IMR-90 (cell line): Measurements from ENCODE around the gene GTF2F2. TPM values are rescaled to one million over a fixed set of nuclear protein-coding genes. Genes with fewer than 3 reads are reported as not detected.

ENCODE experiments used
- ATAC-seq: fragments of 200-7000 bp; cut with Tn5 transposase; 2 replicates; pipeline ENCODE4 v1.9.1; 2020; ENCODE audit warnings: low read depth, mild to moderate bottlenecking, moderate library complexity
- BruUV-seq: library from RNA; stranded (reverse); fragments of 400-500 nt; replicated peaks from 2 replicates; lab custom pipeline; 2021; lab: Mats Ljungman, UMichigan
- CTCF ChIA-PET: fragments of 300-600 bp; formaldehyde crosslinking; extraction: SDS; loops from one replicate; lab custom pipeline; 2021; ENCODE audit warnings: antibody characterized with exemption; lab: Yijun Ruan, JAX
- POLR2A ChIA-PET: fragments of 300-600 bp; sonication (Branson Sonifier 250); formaldehyde crosslinking; loops from one replicate; lab custom pipeline; 2022; ENCODE audit warnings: antibody characterized with exemption; ENCODE audit not compliant: unreplicated experiment; lab: Charles Lee
- DNase-seq: peaks from one replicate; pipeline ENCODE4 v3.0.0; 2013
- H2AFZ ChIP-seq: replicated peaks from 2 replicates; pipeline ENCODE3; 2013; ENCODE audit warnings: low read length, mild to moderate bottlenecking; ENCODE audit not compliant: poor library complexity
- H2AK5ac ChIP-seq: 2 replicates; pipeline ENCODE4 v1.6.1; 2013; ENCODE audit warnings: low read depth, low read length, inconsistent platforms
- H2AK9ac ChIP-seq: replicated peaks from 2 replicates; pipeline ENCODE3; 2013; ENCODE audit warnings: mild to moderate bottlenecking, low read depth, low read length, moderate library complexity; ENCODE audit not compliant: poor library complexity
- H2BK120ac ChIP-seq: 2 replicates; pipeline ENCODE4 v1.6.1; 2013; ENCODE audit warnings: low read depth, low read length, inconsistent platforms
- H2BK15ac ChIP-seq: 3 replicates; pipeline ENCODE4 v1.6.1; 2013; ENCODE audit warnings: low read depth, low read length, inconsistent platforms
- H2BK20ac ChIP-seq: 2 replicates; pipeline ENCODE4 v1.6.1; 2013; ENCODE audit warnings: low read depth, mild to moderate bottlenecking, inconsistent platforms, low read length, moderate library complexity
- H2BK5ac ChIP-seq: 2 replicates; pipeline ENCODE4 v1.6.1; 2013; ENCODE audit warnings: mild to moderate bottlenecking, low read depth, low read length, inconsistent platforms; ENCODE audit not compliant: poor library complexity, severe bottlenecking
- H3K14ac ChIP-seq: replicated peaks from 2 replicates; pipeline ENCODE4 v1.6.1; 2013; ENCODE audit warnings: low read depth, low read length, inconsistent platforms
- H3K18ac ChIP-seq: 2 replicates; pipeline ENCODE4 v1.6.1; 2013; ENCODE audit warnings: low read depth, low read length, control low read depth
- H3K23ac ChIP-seq: 2 replicates; pipeline ENCODE4 v1.6.1; 2013; ENCODE audit warnings: low read depth, low read length, inconsistent platforms
- H3K27ac ChIP-seq: 2 replicates; pipeline ENCODE4 v1.5.1; 2013; ENCODE audit warnings: mild to moderate bottlenecking, control low read depth, low read length; ENCODE audit not compliant: insufficient read depth
- H3K27me3 ChIP-seq: 2 replicates; pipeline ENCODE4 v1.6.1; 2013; ENCODE audit warnings: low read length; ENCODE audit not compliant: control insufficient read depth, insufficient read depth
- H3K36me3 ChIP-seq: 2 replicates; pipeline ENCODE4 v1.6.1; 2013; ENCODE audit warnings: low read length, mixed read lengths; ENCODE audit not compliant: control insufficient read depth, insufficient read depth
- H3K4ac ChIP-seq: 2 replicates; pipeline ENCODE4 v1.6.1; 2013; ENCODE audit warnings: low read depth, low read length, inconsistent platforms
- H3K4me1 ChIP-seq: 2 replicates; pipeline ENCODE4 v1.6.1; 2013; ENCODE audit warnings: low read length, mixed read lengths; ENCODE audit not compliant: control insufficient read depth, insufficient read depth
- H3K4me2 ChIP-seq: 2 replicates; pipeline ENCODE4 v1.6.1; 2013; ENCODE audit warnings: low read depth, mild to moderate bottlenecking, control low read depth, low read length, moderate library complexity
- H3K4me3 ChIP-seq: 2 replicates; pipeline ENCODE4 v1.5.1; 2013; ENCODE audit warnings: low read depth, mild to moderate bottlenecking, control low read depth, low read length, moderate library complexity; ENCODE audit not compliant: insufficient read depth
- H3K56ac ChIP-seq: 2 replicates; pipeline ENCODE4 v1.6.1; 2013; ENCODE audit warnings: low read length, inconsistent platforms; ENCODE audit not compliant: insufficient read depth; ENCODE audit errors: extremely low read depth
- H3K79me1 ChIP-seq, 2 experiments: 2 replicates each; pipeline ENCODE4 v1.6.1; 2013; ENCODE audit warnings: low read length in 2 of 2, inconsistent platforms in 1 of 2, low read depth in 1 of 2
- H3K9ac ChIP-seq: 2 replicates; pipeline ENCODE4 v1.6.1; 2013; ENCODE audit warnings: low read depth, low read length, control low read depth
- H3K9me1 ChIP-seq: 2 replicates; pipeline ENCODE4 v1.6.1; 2013; ENCODE audit warnings: low read length, inconsistent platforms; ENCODE audit not compliant: insufficient read depth
- H3K9me3 ChIP-seq: 2 replicates; pipeline ENCODE4 v1.6.1; 2013; ENCODE audit warnings: low read length; ENCODE audit not compliant: control insufficient read depth, insufficient read depth
- H4K20me1 ChIP-seq: 2 replicates; pipeline ENCODE4 v1.6.1; 2013; ENCODE audit warnings: low read length, inconsistent platforms; ENCODE audit not compliant: insufficient read depth
- H4K5ac ChIP-seq: 2 replicates; pipeline ENCODE4 v1.6.1; 2013; ENCODE audit warnings: mild to moderate bottlenecking, low read depth, low read length, control low read depth
- H4K8ac ChIP-seq, 2 experiments: 2 replicates each; pipeline ENCODE4 v1.6.1; 2013; ENCODE audit warnings: low read depth in 2 of 2, low read length in 2 of 2, control low read depth in 1 of 2, inconsistent platforms in 1 of 2
- H4K91ac ChIP-seq: 2 replicates; pipeline ENCODE4 v1.6.1; 2013; ENCODE audit warnings: low read depth, low read length, inconsistent platforms; ENCODE audit not compliant: insufficient read depth
- CHD1 ChIP-seq: IDR thresholded peaks from 2 replicates; pipeline ENCODE4 v1.6.1; 2012; ENCODE audit warnings: low read depth, low read length, improper control_type of control experiment
- ELK1 ChIP-seq: fragments of 150-350 bp; IDR thresholded peaks from 2 replicates; pipeline ENCODE4 v1.6.1; 2016; ENCODE audit warnings: low read depth, mild to moderate bottlenecking, low read length, moderate library complexity, borderline replicate concordance
- FOS ChIP-seq: fragments of 150-350 bp; IDR thresholded peaks from 2 replicates; pipeline ENCODE4 v1.6.1; 2016; ENCODE audit warnings: low read depth, low read length
- MAZ ChIP-seq: IDR thresholded peaks from 2 replicates; pipeline ENCODE4 v1.6.1; 2012; ENCODE audit warnings: low read depth, mild to moderate bottlenecking, low read length, improper control_type of control experiment, moderate library complexity, borderline replicate concordance
- MXI1 ChIP-seq: IDR thresholded peaks from 2 replicates; pipeline ENCODE4 v1.6.1; 2012; ENCODE audit warnings: low read depth, mild to moderate bottlenecking, low read length, moderate library complexity, borderline replicate concordance
- NFE2L2 ChIP-seq: fragments of 150-350 bp; IDR thresholded peaks from 2 replicates; pipeline ENCODE4 v1.6.1; 2016; ENCODE audit warnings: low read depth, mild to moderate bottlenecking, low read length
- POLR2A ChIP-seq: IDR thresholded peaks from 2 replicates; pipeline ENCODE4 v1.6.1; 2012; ENCODE audit warnings: mild to moderate bottlenecking, low read depth, low read length
- RAD21 ChIP-seq: IDR thresholded peaks from 2 replicates; pipeline ENCODE4 v1.6.1; 2012; ENCODE audit warnings: low read length, improper control_type of control experiment
- RCOR1 ChIP-seq: IDR thresholded peaks from 2 replicates; pipeline ENCODE4 v1.6.1; 2012; ENCODE audit warnings: mild to moderate bottlenecking, low read length, improper control_type of control experiment; ENCODE audit not compliant: insufficient replicate concordance
- RFX5 ChIP-seq: IDR thresholded peaks from 2 replicates; pipeline ENCODE4 v1.8.0; 2012; ENCODE audit warnings: low read depth, mild to moderate bottlenecking, low read length, moderate library complexity
- SMC3 ChIP-seq: fragments of 150-350 bp; IDR thresholded peaks from 2 replicates; pipeline ENCODE4 v1.6.1; 2016; ENCODE audit warnings: low read depth, mild to moderate bottlenecking, antibody characterized with exemption, low read length, moderate library complexity
- WGBS, 2 experiments: methylation state at CpG; one replicate each; pipeline versions ENCODE4 v1.1.5 to v1.1.7; 2013; ENCODE audit warnings: missing lambda C conversion rate in 2 of 2; ENCODE audit not compliant: insufficient read length in 1 of 2; ENCODE audit errors: extremely low coverage in 2 of 2; 5-methylcytosine and 5-hydroxymethylcytosine counted together
- dilution Hi-C: fragments of 300-500 bp; cut with HindIII; formaldehyde crosslinking; loops from one replicate; pipeline ENCODE4 v1.14.3; 2018; ENCODE audit warnings: low sequenced_read_pairs; ENCODE audit not compliant: unreplicated experiment
- in situ Hi-C: fragments of 300-500 bp; cut with MboI; formaldehyde crosslinking; loops from 3 replicates; pipeline ENCODE4 v1.14.3; 2019; ENCODE audit warnings: low sequenced_read_pairs, inconsistent platforms, mixed read lengths
- intact Hi-C: fragments of 100-400 bp; cut with micrococcal nuclease; formaldehyde crosslinking; loops from 2 replicates; pipeline ENCODE4 v1.10.0; 2022
- polyA plus RNA-seq, 3 experiments: library from polyadenylated mRNA; depleted of rRNA; stranded (reverse); fragments of >200 nt; gene quantifications; 2 replicates each; pipeline ENCODE4 v1.2.3, GENCODE V29; 2012; ENCODE audit warnings: low replicate concordance in 1 of 3
- total RNA-seq: library from RNA; depleted of rRNA; stranded (reverse); fragments of >200 nt; gene quantifications from 2 replicates; pipeline ENCODE4 v1.2.3, GENCODE V29; 2012
- TF ChIP-seq, protein P1 (sequence below): conservative IDR thresholded peaks from 2 replicates; pipeline ENCODE4 v1.5.1; 2012; ENCODE audit warnings: mild to moderate bottlenecking, low read depth, low read length, improper control_type of control experiment
- TF ChIP-seq, protein P2 (sequence below): fragments of 150-350 bp; IDR thresholded peaks from 2 replicates; pipeline ENCODE4 v1.6.1; 2017; ENCODE audit warnings: mild to moderate bottlenecking, antibody characterized with exemption, low read length, low read depth

GTF2F2 gene
- total and polyA plus RNA-seq, 2 of the 4 experiments (the other 2 are of a cell fraction) = 16.5 to 21.0 TPM

DNA sequence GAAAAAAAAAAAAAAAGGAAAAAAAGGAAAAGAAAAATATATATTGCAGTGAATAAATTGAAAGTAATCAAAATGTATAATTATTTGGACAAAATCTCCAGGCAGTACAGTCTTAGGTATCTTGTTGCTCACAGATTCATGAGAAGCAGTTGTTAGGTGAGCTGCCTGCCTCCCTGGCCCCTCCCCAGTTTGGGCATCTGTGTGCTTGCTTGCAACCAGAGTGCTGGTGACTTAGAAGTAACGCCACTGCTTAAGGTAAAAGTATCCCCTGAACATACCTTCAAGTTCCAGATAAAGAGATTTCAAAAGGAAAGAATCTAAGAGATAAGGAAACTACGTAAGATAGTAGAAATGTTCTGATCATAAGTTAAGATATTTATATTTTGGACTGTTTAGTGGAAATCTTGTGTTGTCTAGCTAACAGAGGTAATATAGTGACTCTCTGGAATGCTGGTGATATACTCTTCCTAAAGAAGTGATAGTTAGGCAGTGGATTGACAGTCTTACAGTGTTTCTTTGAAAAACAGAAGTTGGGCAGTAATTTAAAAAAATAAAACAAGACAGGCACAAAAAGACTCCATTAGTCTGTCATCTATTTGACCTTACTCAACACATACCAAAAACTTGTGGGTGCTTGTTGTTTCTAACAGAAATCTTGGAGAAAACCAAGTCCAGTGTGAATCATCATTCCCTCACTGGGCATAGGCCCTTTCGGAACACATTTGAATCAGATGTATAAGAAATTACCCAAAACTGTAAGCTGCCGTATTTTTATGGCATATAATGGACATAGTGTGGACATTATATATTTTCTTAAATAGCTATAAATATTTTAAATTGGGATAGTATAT is 118.9 kb downstream of the GTF2F2 start:
- Histone ChIP-seq H3K4ac (peak overlapping the region; percentile 28; the same call in 1 of the 2 replicates), H4K5ac (peak overlapping the region; percentile 70; the same call in 1 of the 2 replicates), H2AK9ac (no peak overlapping the region), H4K91ac (peak overlapping the region; percentile 39; the same call in 1 of the 2 replicates), H2BK20ac (no peak overlapping the region), H3K4me3 (no peak overlapping the region), H3K36me3 (no peaks in the 10 kb centered on the region), H4K8ac (peak overlapping the region in 1 of 2 experiments; percentile 50; a peak in 1 of 4 replicates), H3K23ac (no peak overlapping the region), H3K18ac (no peak overlapping the region; the same call in 1 of the 2 replicates), H2BK120ac (no peak overlapping the region), H3K27ac (no peak overlapping the region), H2BK5ac (peak overlapping the region; percentile 56), H3K4me2 (no peak overlapping the region), H3K27me3 (no peaks in the 10 kb centered on the region), H3K14ac (no peak overlapping the region), H4K20me1 (no peaks in the 10 kb centered on the region; the same call in 1 of the 2 replicates), H3K4me1 (peaks cover 3% of the 10 kb centered on the region; the same call in 1 of the 2 replicates), H3K79me1 (peaks cover 21 to 56% of the 10 kb centered on the region in 2 experiments), H3K56ac (no peak overlapping the region), H3K9me1 (peaks cover 4% of the 10 kb centered on the region), H3K9ac (no peak overlapping the region), H2BK15ac (peak overlapping the region; percentile 82; the same call in 1 of the 3 replicates), H3K9me3 (no peaks in the 10 kb centered on the region), H2AFZ (no peak overlapping the region), H2AK5ac (peak overlapping the region; percentile 97; the same call in 1 of the 2 replicates)
- in situ Hi-C loops (no loop called here), intact Hi-C loops (no loop called here), dilution Hi-C loops (no loop called here)
- ChIA-PET POLR2A (no interaction called here), CTCF (interaction anchor here (0.6 to 1.3 kb wide), 5 partner anchors 8 to 200 kb away, joined by 3 to 7 read pairs (median 3); no protein-coding TSS in a partner anchor)
- no TSS peak for BruUV-seq
- ATAC-seq (peak; percentile 36; the same call in 1 of the 2 replicates), DNase-seq (peak; percentile 62)
- WGBS, 2 experiments = no CpG with 5 or more reads among the region's 4 CpGs
- no peak for TF ChIP-seq MAZ
- TF ChIP-seq CHD1 = no peak
- no peak for TF ChIP-seq NFE2L2
- TF ChIP-seq RCOR1 = no peak
- TF ChIP-seq POLR2A = no peak
- TF ChIP-seq FOS = no peak
- no peak for TF ChIP-seq RAD21
- no peak for TF ChIP-seq SMC3
- no peak for TF ChIP-seq RFX5
- no peak for TF ChIP-seq MXI1
- TF ChIP-seq, protein P1, sequence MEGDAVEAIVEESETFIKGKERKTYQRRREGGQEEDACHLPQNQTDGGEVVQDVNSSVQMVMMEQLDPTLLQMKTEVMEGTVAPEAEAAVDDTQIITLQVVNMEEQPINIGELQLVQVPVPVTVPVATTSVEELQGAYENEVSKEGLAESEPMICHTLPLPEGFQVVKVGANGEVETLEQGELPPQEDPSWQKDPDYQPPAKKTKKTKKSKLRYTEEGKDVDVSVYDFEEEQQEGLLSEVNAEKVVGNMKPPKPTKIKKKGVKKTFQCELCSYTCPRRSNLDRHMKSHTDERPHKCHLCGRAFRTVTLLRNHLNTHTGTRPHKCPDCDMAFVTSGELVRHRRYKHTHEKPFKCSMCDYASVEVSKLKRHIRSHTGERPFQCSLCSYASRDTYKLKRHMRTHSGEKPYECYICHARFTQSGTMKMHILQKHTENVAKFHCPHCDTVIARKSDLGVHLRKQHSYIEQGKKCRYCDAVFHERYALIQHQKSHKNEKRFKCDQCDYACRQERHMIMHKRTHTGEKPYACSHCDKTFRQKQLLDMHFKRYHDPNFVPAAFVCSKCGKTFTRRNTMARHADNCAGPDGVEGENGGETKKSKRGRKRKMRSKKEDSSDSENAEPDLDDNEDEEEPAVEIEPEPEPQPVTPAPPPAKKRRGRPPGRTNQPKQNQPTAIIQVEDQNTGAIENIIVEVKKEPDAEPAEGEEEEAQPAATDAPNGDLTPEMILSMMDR = no peak
- TF ChIP-seq, protein P2, sequence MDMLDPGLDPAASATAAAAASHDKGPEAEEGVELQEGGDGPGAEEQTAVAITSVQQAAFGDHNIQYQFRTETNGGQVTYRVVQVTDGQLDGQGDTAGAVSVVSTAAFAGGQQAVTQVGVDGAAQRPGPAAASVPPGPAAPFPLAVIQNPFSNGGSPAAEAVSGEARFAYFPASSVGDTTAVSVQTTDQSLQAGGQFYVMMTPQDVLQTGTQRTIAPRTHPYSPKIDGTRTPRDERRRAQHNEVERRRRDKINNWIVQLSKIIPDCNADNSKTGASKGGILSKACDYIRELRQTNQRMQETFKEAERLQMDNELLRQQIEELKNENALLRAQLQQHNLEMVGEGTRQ = no peak
- TF ChIP-seq ELK1 = no peak
